Activated gamma-delta T cell (primary cell): ENCODE data around the gene TET2.

ENCODE experiments used
- DNase-seq: peaks from one replicate; lab custom pipeline; 2025; lab: John Stamatoyannopoulos, UW

TET2 gene

GRCh38 chr4:105140684-105141490, 5.8 kb upstream of the TET2 start:
- DNase-seq: no peak

GRCh38 chr4:105145156-105145902, 1.3 kb upstream of the TET2 start:
- DNase-seq: no peak

- DNase-seq: peak; percentile 31
Observed at GRCh38 chr4:105145903-105146275, 787 bp upstream of the TET2 start.

GRCh38 chr4:105147016-105147552, 408 bp downstream of the TET2 start:
- DNase-seq: no peak

GRCh38 chr4:105147553-105148161, 981 bp downstream of the TET2 start:
- DNase-seq: no peak

GRCh38 chr4:105148356-105148755, 1.7 kb downstream of the TET2 start:
- no peak for DNase-seq

GRCh38 chr4:105148776-105149175, 2.1 kb downstream of the TET2 start:
- no peak for DNase-seq

GRCh38 chr4:105149771-105150170, 3.1 kb downstream of the TET2 start:
- no peak for DNase-seq

GRCh38 chr4:105150503-105150902, 3.8 kb downstream of the TET2 start:
- DNase-seq: no peak

- DNase-seq: no peak
Observed at GRCh38 chr4:105153749-105154148, 7.1 kb downstream of the TET2 start.

- no peak for DNase-seq
Observed at GRCh38 chr4:105154576-105154975, 7.9 kb downstream of the TET2 start.

- DNase-seq: no peak
Observed at GRCh38 chr4:105155426-105155825, 8.8 kb downstream of the TET2 start.

- no peak for DNase-seq
Observed at GRCh38 chr4:105158837-105159236, 12.2 kb downstream of the TET2 start.

GRCh38 chr4:105162123-105162796, 15.6 kb downstream of the TET2 start:
- DNase-seq: no peak

- DNase-seq: no peak
Observed at GRCh38 chr4:105164548-105164947, 17.9 kb downstream of the TET2 start.

GRCh38 chr4:105166066-105166465, 19.4 kb downstream of the TET2 start:
- no peak for DNase-seq

GRCh38 chr4:105170711-105171110, 24.0 kb downstream of the TET2 start:
- no peak for DNase-seq

GRCh38 chr4:105171912-105172311, 25.2 kb downstream of the TET2 start:
- no peak for DNase-seq

GRCh38 chr4:105174098-105174497, 27.4 kb downstream of the TET2 start:
- DNase-seq: no peak

- no peak for DNase-seq
Observed at GRCh38 chr4:105179539-105180401, 33.1 kb downstream of the TET2 start.

- no peak for DNase-seq
Observed at GRCh38 chr4:105181259-105181658, 34.6 kb downstream of the TET2 start.
